Panc1 (cell line): ENCODE data around the gene ZNF362. TPM values are rescaled to one million over a fixed set of nuclear protein-coding genes. Genes with fewer than 3 reads are reported as not detected.

Source experiments
- ATAC-seq: fragments of 200-7000 bp; cut with Tn5 transposase; 2 replicates; pipeline ENCODE4 v1.9.1; 2020; ENCODE audit warnings: mild to moderate bottlenecking, moderate library complexity
- BruUV-seq: library from RNA; stranded (reverse); fragments of 400-500 nt; replicated peaks from 2 replicates; lab custom pipeline; 2021; lab: Mats Ljungman, UMichigan
- CTCF ChIA-PET: fragments of 300-600 bp; sonication (Branson Sonifier 250); formaldehyde crosslinking; loops from one replicate; lab custom pipeline; 2022; ENCODE audit warnings: antibody characterized with exemption; lab: Charles Lee
- POLR2A ChIA-PET: fragments of 300-600 bp; sonication (Branson Sonifier 250); formaldehyde crosslinking; loops from one replicate; lab custom pipeline; 2022; ENCODE audit warnings: antibody characterized with exemption; lab: Charles Lee
- DNase-seq: peaks from one replicate; pipeline ENCODE4 v3.0.0-alpha.2; 2010; ENCODE audit warnings: low read depth, low spot score
- H3K27ac ChIP-seq: 2 replicates; pipeline ENCODE4 v1.5.1; 2011; ENCODE audit warnings: mild to moderate bottlenecking, low read length, inconsistent platforms
- H3K27me3 ChIP-seq: fragments of 200-500 bp; sonication (Bioruptor generic); 2 replicates; pipeline ENCODE4 v1.6.0; 2014; ENCODE audit warnings: low read length, inconsistent platforms; ENCODE audit not compliant: control insufficient read depth, insufficient read depth
- H3K36me3 ChIP-seq: fragments of 200-500 bp; sonication (Bioruptor generic); 2 replicates; pipeline ENCODE4 v1.5.1; 2014; ENCODE audit warnings: inconsistent platforms, mild to moderate bottlenecking, low read length, moderate library complexity; ENCODE audit not compliant: control insufficient read depth, insufficient read depth
- H3K4me1 ChIP-seq: 2 replicates; pipeline ENCODE4 v1.5.1; 2011; ENCODE audit warnings: inconsistent platforms, mild to moderate bottlenecking, low read length, moderate library complexity; ENCODE audit not compliant: control insufficient read depth, insufficient read depth
- H3K4me3 ChIP-seq, 2 experiments: 2 replicates each; pipeline ENCODE4 v1.5.1; 2011 to 2012; ENCODE audit warnings: low read depth in 2 of 2, low read length in 2 of 2, mild to moderate bottlenecking in 2 of 2, inconsistent platforms in 1 of 2, moderate library complexity in 1 of 2
- H3K9me3 ChIP-seq: fragments of 200-500 bp; sonication (Bioruptor generic); 2 replicates; pipeline ENCODE4 v1.5.1; 2014; ENCODE audit warnings: low read depth, mild to moderate bottlenecking, inconsistent platforms, low read length, moderate library complexity; ENCODE audit not compliant: control insufficient read depth, insufficient read depth
- POLR2AphosphoS5 ChIP-seq: IDR thresholded peaks from 2 replicates; pipeline ENCODE4 v1.6.1; 2012; ENCODE audit warnings: mild to moderate bottlenecking, low read depth, low read length, moderate library complexity
- SIN3A ChIP-seq: IDR thresholded peaks from 2 replicates; pipeline ENCODE4 v1.6.1; 2012; ENCODE audit warnings: low read depth, mild to moderate bottlenecking, low read length, moderate library complexity, borderline replicate concordance; ENCODE audit not compliant: insufficient read depth
- TCF7L2 ChIP-seq: IDR thresholded peaks from 2 replicates; pipeline ENCODE4 v1.6.1; 2011; ENCODE audit warnings: mild to moderate bottlenecking, low read depth, low read length, inconsistent platforms
- in situ Hi-C: cut with HindIII; loops from 2 replicates; pipeline ENCODE4 v1.10.0; 2016; ENCODE audit warnings: low sequenced_read_pairs, low pct_unique_long_range_greater_than_20kb
- intact Hi-C: fragments of 100-400 bp; cut with micrococcal nuclease; formaldehyde crosslinking; loops from one replicate; pipeline ENCODE4 v1.10.0; 2022; ENCODE audit not compliant: unreplicated experiment
- total RNA-seq: library from RNA; stranded (reverse); gene quantifications from one replicate; pipeline ENCODE4 v1.2.1, GENCODE V29; 2021; ENCODE audit not compliant: unreplicated experiment
- TF ChIP-seq, protein P1 (sequence below), 2 experiments: IDR thresholded peaks; 2 replicates each; pipeline ENCODE4 v1.6.1; 2011 to 2012; ENCODE audit warnings: low read depth in 2 of 2, control low read depth in 1 of 2, low read length in 1 of 2, mild to moderate bottlenecking in 1 of 2, moderate library complexity in 1 of 2; ENCODE audit not compliant: insufficient read depth in 1 of 2
- TF ChIP-seq, protein P2 (sequence below): fragments of 450-650 bp; IDR thresholded peaks from 2 replicates; pipeline ENCODE4 v1.5.1; 2017; ENCODE audit warnings: mild to moderate bottlenecking

ZNF362 gene
- total RNA-seq, 1 experiment from 2014 or later: 17.5 TPM

DNA sequence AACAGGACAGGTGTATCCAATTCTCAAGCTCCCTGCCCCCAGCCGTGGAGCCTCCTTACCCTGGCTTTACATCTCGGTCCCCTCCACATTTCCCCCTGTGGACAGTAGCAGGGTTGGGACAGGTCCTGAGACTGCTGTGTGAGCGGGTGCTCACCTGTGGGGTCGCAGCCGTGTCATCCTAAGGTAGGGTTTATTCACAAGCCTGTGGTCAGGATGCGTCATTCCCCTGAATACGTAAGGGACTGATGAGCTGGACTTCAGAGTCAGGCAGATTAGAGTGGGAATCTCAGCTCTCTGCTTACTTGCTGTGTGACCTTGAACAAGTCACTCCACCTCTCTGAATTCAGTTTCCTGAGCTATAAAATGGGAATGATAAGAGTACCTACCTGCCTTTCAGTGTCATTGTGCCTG, 17.7 kb downstream of the ZNF362 start:
- Histone ChIP-seq H3K9me3 (no peaks in the 10 kb centered on the region), H3K4me1 (no peaks in the 10 kb centered on the region), H3K27me3 (no peaks in the 10 kb centered on the region), H3K27ac (no peak overlapping the region), H3K36me3 (no peaks in the 10 kb centered on the region), H3K4me3 (no peak overlapping the region)
- BruUV-seq: no TSS peak
- intact Hi-C loops: no loop called here
- CTCF ChIA-PET: no interaction called here
- POLR2A ChIA-PET: no interaction called here
- ATAC-seq (no peak), DNase-seq (no peak)
- TF ChIP-seq, protein P1, sequence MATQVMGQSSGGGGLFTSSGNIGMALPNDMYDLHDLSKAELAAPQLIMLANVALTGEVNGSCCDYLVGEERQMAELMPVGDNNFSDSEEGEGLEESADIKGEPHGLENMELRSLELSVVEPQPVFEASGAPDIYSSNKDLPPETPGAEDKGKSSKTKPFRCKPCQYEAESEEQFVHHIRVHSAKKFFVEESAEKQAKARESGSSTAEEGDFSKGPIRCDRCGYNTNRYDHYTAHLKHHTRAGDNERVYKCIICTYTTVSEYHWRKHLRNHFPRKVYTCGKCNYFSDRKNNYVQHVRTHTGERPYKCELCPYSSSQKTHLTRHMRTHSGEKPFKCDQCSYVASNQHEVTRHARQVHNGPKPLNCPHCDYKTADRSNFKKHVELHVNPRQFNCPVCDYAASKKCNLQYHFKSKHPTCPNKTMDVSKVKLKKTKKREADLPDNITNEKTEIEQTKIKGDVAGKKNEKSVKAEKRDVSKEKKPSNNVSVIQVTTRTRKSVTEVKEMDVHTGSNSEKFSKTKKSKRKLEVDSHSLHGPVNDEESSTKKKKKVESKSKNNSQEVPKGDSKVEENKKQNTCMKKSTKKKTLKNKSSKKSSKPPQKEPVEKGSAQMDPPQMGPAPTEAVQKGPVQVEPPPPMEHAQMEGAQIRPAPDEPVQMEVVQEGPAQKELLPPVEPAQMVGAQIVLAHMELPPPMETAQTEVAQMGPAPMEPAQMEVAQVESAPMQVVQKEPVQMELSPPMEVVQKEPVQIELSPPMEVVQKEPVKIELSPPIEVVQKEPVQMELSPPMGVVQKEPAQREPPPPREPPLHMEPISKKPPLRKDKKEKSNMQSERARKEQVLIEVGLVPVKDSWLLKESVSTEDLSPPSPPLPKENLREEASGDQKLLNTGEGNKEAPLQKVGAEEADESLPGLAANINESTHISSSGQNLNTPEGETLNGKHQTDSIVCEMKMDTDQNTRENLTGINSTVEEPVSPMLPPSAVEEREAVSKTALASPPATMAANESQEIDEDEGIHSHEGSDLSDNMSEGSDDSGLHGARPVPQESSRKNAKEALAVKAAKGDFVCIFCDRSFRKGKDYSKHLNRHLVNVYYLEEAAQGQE (IDR thresholded peaks at IDR 0.05; ENCODE audit: insufficient read depth in 1 of 2, low read depth in 2 of 2, low read length in 1 of 2): no peak
- TF ChIP-seq TCF7L2 (no peak), POLR2AphosphoS5 (no peak), SIN3A (no peak)
- TF ChIP-seq, protein P2, sequence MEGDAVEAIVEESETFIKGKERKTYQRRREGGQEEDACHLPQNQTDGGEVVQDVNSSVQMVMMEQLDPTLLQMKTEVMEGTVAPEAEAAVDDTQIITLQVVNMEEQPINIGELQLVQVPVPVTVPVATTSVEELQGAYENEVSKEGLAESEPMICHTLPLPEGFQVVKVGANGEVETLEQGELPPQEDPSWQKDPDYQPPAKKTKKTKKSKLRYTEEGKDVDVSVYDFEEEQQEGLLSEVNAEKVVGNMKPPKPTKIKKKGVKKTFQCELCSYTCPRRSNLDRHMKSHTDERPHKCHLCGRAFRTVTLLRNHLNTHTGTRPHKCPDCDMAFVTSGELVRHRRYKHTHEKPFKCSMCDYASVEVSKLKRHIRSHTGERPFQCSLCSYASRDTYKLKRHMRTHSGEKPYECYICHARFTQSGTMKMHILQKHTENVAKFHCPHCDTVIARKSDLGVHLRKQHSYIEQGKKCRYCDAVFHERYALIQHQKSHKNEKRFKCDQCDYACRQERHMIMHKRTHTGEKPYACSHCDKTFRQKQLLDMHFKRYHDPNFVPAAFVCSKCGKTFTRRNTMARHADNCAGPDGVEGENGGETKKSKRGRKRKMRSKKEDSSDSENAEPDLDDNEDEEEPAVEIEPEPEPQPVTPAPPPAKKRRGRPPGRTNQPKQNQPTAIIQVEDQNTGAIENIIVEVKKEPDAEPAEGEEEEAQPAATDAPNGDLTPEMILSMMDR: no peak
- in situ Hi-C loops: no loop called here

DNA sequence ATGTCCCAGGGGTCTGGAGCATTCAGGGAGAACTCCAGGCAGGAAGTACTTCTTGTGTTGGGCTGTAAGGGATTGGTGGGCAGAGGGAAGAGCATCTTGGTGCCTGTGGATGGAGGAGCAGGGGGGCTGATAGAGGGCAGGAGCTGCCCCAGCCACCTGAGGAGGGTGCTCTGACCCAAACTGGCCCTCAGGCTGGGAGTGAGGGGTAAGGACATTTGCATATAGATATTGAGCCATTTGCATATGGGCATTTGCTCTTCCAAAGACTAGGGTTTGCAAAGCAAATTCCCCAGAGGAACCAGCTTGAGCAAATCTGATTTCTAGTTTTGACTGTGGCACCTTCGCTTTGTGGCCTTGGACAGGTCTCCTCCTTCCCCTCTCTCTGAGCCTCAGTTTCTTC, 18.2 kb downstream of the ZNF362 start:
- intact Hi-C loops: no loop called here
- DNase-seq (no peak), ATAC-seq (no peak)
- Histone ChIP-seq H3K4me3 (no peak overlapping the region), H3K27ac (no peak overlapping the region), H3K36me3 (no peaks in the 10 kb centered on the region), H3K27me3 (no peaks in the 10 kb centered on the region), H3K9me3 (no peaks in the 10 kb centered on the region), H3K4me1 (no peaks in the 10 kb centered on the region)
- CTCF ChIA-PET: no interaction called here
- POLR2A ChIA-PET: no interaction called here
- in situ Hi-C loops: no loop called here
- BruUV-seq: no TSS peak
- TF ChIP-seq, protein P1 (IDR thresholded peaks at IDR 0.05; ENCODE audit: insufficient read depth in 1 of 2, low read depth in 2 of 2, low read length in 1 of 2): no peak
- TF ChIP-seq SIN3A (no peak), TCF7L2 (no peak), POLR2AphosphoS5 (no peak)
- TF ChIP-seq, protein P2: no peak
